Vagina (tissue), 2 donors: ENCODE measurements around the gene AJAP1. TPM values are rescaled to one million over a fixed set of nuclear protein-coding genes. Genes with fewer than 3 reads are reported as not detected.

Source experiments
- DNase-seq, 2 donors: peaks; one replicate each; pipeline ENCODE4 v3.0.0-alpha.2; 2017; ENCODE audit errors: extremely low spot score in 2 of 2
- H3K27ac ChIP-seq: fragments of 200-600 bp; sonication (generic); one replicate; pipeline ENCODE4 v1.5.1; 2019
- H3K27me3 ChIP-seq: fragments of 200-600 bp; sonication (generic); one replicate; pipeline ENCODE4 v1.5.1; 2019
- H3K36me3 ChIP-seq, 2 donors: fragments of 200-600 bp; sonication (generic); one replicate each; pipeline ENCODE4 v1.5.1; 2017 to 2019
- H3K4me1 ChIP-seq: fragments of 200-600 bp; sonication (generic); one replicate; pipeline ENCODE4 v1.5.1; 2019
- H3K4me3 ChIP-seq, 2 donors: fragments of 200-600 bp; sonication (generic); 1 replicate in 1 of 2; 2 replicates in 1 of 2; pipeline ENCODE4 v1.5.1; 2016 to 2019
- H3K9me3 ChIP-seq: fragments of 200-600 bp; sonication (generic); one replicate; pipeline ENCODE4 v1.5.1; 2019
- CTCF ChIP-seq, 3 experiments: fragments of 450-650 bp in 2 of 3; fragments of 200-600 bp in 1 of 3; sonication (generic) in 1 of 3; IDR thresholded peaks; one replicate each; pipeline ENCODE4 v1.5.1; 2017 to 2019; ENCODE audit warnings: antibody characterized with exemption in 3 of 3, mild to moderate bottlenecking in 2 of 3, moderate library complexity in 2 of 3
- POLR2A ChIP-seq, 2 donors: fragments of 450-650 bp; IDR thresholded peaks; one replicate each; pipeline ENCODE4 v1.6.1; 2017; ENCODE audit warnings: antibody characterized with exemption in 2 of 2, mild to moderate bottlenecking in 2 of 2, moderate library complexity in 2 of 2
- POLR2AphosphoS5 ChIP-seq, 2 donors: sonication (generic); formaldehyde crosslinking; IDR thresholded peaks; one replicate each; pipeline ENCODE4 v1.9.0; 2017; ENCODE audit warnings: antibody characterized with exemption in 2 of 2, mild to moderate bottlenecking in 2 of 2, low read depth in 1 of 2; ENCODE audit not compliant: insufficient read depth in 1 of 2
- intact Hi-C: fragments of 100-400 bp; cut with DNase I; formaldehyde crosslinking; loops from one replicate; pipeline ENCODE4 v1.15.1; 2023
- total RNA-seq: library from RNA; depleted of rRNA; stranded (reverse); fragments of >200 nt; gene quantifications from one replicate; pipeline ENCODE4 v1.2.3, GENCODE V29; 2016

The AJAP1 gene
- total RNA-seq, 1 donor from 2014 or later, result 1.7 TPM

GRCh38 chr1:4691766-4692405 is 37.5 kb downstream of the AJAP1 start:
- Histone ChIP-seq H3K36me3 (no peaks in the 10 kb centered on the region), H3K4me1 (no peaks in the 10 kb centered on the region), H3K9me3 (no peaks in the 10 kb centered on the region), H3K4me3 (no peak overlapping the region), H3K27me3 (no peaks in the 10 kb centered on the region), H3K27ac (no peak overlapping the region)
- intact Hi-C loops, result no loop called here
- TF ChIP-seq POLR2AphosphoS5 (IDR thresholded peaks at IDR 0.05; ENCODE audit: insufficient read depth in 1 of 2, low read depth in 1 of 2) (no peak), CTCF (IDR thresholded peaks at IDR 0.05) (no peak), POLR2A (IDR thresholded peaks at IDR 0.05) (no peak)
- no peak for DNase-seq

GRCh38 chr1:4692437-4692836 is 38.0 kb downstream of the AJAP1 start:
- TF ChIP-seq POLR2A (IDR thresholded peaks at IDR 0.05) (no peak), POLR2AphosphoS5 (IDR thresholded peaks at IDR 0.05; ENCODE audit: insufficient read depth in 1 of 2, low read depth in 1 of 2) (no peak), CTCF (IDR thresholded peaks at IDR 0.05) (no peak)
- intact Hi-C loops, result no loop called here
- no peak for DNase-seq
- H3K27ac ChIP-seq, result no peak overlapping the region
- H3K4me3 ChIP-seq, result no peak overlapping the region
- no peaks in the 10 kb centered on the region for H3K4me1 ChIP-seq
- no peaks in the 10 kb centered on the region for H3K27me3 ChIP-seq
- H3K9me3 ChIP-seq, result no peaks in the 10 kb centered on the region
- no peaks in the 10 kb centered on the region for H3K36me3 ChIP-seq

- Histone ChIP-seq H3K9me3 (no peaks in the 10 kb centered on the region), H3K27ac (no peak overlapping the region), H3K4me1 (no peaks in the 10 kb centered on the region), H3K36me3 (no peaks in the 10 kb centered on the region), H3K4me3 (no peak overlapping the region), H3K27me3 (no peaks in the 10 kb centered on the region)
- TF ChIP-seq POLR2AphosphoS5 (IDR thresholded peaks at IDR 0.05; ENCODE audit: insufficient read depth in 1 of 2, low read depth in 1 of 2), result no peak
- no peak for TF ChIP-seq POLR2A (IDR thresholded peaks at IDR 0.05)
- no peak for TF ChIP-seq CTCF (IDR thresholded peaks at IDR 0.05)
- intact Hi-C loops, result no loop called here
- DNase-seq, result no peak
These were observed 38.9 kb downstream of the AJAP1 start for GRCh38 chr1:4693331-4693730.

- no peak for TF ChIP-seq CTCF (IDR thresholded peaks at IDR 0.05)
- TF ChIP-seq POLR2A (IDR thresholded peaks at IDR 0.05), result no peak
- no peak for TF ChIP-seq POLR2AphosphoS5 (IDR thresholded peaks at IDR 0.05; ENCODE audit: insufficient read depth in 1 of 2, low read depth in 1 of 2)
- Histone ChIP-seq H3K4me3 (no peak overlapping the region), H3K27me3 (no peaks in the 10 kb centered on the region), H3K27ac (no peak overlapping the region), H3K9me3 (no peaks in the 10 kb centered on the region), H3K36me3 (no peaks in the 10 kb centered on the region), H3K4me1 (no peaks in the 10 kb centered on the region)
- intact Hi-C loops, result no loop called here
- no peak for DNase-seq
These were observed 39.5 kb downstream of the AJAP1 start for GRCh38 chr1:4693891-4694290.

- intact Hi-C loops, result no loop called here
- no peaks in the 10 kb centered on the region for H3K36me3 ChIP-seq
- no peak overlapping the region for H3K27ac ChIP-seq
These were observed 40.1 kb downstream of the AJAP1 start for GRCh38 chr1:4694492-4694891.

More at GRCh38 chr1:4694492-4694891, 40.1 kb downstream of the AJAP1 start:
- Histone ChIP-seq H3K4me1 (no peaks in the 10 kb centered on the region), H3K4me3 (no peak overlapping the region), H3K27me3 (no peaks in the 10 kb centered on the region), H3K9me3 (no peaks in the 10 kb centered on the region)
- no peak for TF ChIP-seq CTCF (IDR thresholded peaks at IDR 0.05)
- no peak for TF ChIP-seq POLR2AphosphoS5 (IDR thresholded peaks at IDR 0.05; ENCODE audit: insufficient read depth in 1 of 2, low read depth in 1 of 2)
- no peak for TF ChIP-seq POLR2A (IDR thresholded peaks at IDR 0.05)
- no peak for DNase-seq
